GM18499 (cell line): ENCODE measurements around the gene ANO3.
"Not testable (repeated sequence)": the region's sequence is repeated elsewhere in the genome, so short reads cannot be mapped to it uniquely, and the experiment has no call there.

Source experiments
- ATAC-seq: cut with Tn5 transposase; IDR thresholded peaks from one replicate; pipeline ENCODE4 v1.9.1; 2021; ENCODE audit warnings: moderate number of reproducible peaks; ENCODE audit not compliant: insufficient read depth, unreplicated experiment

ANO3 gene

DNA sequence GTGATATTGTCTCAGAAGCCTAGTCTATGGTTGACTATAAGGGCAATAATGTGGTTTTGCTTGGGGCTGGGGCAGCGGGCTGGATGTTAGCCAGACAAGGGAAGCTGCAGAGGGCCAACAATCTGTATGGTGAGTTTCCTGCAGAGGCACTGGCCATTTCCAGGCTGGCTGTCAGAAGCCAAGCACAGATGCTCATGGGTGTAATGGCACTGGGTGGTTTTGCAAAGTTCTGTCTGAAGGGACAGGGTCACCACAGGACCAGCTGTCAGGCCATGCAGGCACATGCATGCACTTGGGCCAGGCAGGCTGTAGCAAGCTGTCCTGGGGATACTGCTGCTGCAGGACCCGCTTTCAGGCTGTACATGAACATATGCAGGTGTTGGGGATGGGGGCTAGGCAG, 281.8 kb downstream of the ANO3 start:
- ATAC-seq = no peak

DNA sequence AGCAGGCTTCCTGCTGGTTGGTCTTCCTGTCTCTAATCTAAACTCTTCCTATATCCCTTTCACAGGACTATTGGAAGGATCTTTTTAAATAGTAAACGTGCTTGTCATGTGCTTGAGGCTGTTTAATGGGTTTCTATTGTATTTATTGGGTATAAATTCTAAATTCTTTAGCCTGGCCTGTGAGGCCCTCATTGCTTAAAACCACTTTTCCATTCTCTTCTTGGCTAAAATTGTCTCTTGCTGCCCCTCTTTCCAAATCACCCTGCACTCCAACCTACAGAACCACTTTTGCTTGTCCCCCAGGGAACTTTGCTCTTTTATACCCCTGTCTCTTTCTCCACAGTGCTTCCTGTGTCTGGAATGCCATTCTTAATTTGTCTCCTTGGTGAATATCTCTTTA, 286.5 kb downstream of the ANO3 start:
- no peak for ATAC-seq

DNA sequence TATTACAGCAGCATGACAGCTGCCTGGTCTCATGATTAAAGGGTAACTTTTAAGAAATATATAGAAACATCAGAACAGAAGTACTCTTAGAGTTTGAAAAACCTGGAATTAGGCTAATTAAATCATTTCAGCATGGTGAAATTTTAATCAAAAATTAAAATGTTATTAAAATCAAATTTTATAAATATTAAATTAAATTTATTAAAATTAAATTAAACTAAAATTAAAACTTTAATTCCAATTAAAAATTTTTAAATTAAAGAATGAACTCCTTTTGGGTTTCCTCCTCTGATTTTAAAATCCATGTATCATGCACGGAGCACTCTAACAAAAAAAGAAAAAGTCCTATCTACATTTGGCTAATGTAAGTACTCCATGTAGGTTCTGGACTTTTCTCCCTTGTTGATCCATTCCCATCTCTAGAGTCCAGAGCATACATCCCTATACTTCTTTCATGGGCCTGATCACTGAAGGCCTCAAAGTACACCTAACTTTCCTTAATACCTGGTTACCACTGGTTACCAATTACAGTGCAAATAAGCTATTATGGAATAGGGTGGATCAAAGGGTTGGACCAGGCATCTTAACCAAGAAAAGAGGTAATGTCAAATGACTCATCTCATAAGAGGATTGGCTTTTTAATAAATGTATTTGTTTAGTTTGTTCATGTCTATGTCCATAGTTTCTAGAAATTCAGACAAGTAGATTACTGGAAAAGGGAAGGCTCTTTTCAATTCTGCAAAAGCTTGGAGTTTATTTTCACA, 288.5 kb downstream of the ANO3 start:
- no peak for ATAC-seq

DNA sequence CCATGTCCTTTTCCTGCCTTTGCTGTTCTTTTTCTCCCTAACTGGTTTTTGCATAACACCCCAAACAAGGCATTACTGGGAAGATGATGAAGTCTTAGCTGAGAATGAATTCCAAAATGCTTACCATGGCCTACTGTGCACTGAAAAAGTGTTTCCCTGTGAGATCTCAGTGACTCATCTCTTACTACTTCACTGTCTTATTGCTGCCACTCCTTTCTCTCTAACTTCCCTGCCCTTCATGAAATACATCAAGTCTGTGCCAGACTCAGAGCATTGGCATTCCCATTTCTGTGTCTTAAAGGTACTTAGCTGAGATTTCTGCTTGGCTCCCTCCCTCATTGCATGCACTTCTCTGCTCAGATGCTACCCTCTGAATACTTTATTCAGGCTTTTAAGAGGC, 289.2 kb downstream of the ANO3 start:
- ATAC-seq = no peak

DNA sequence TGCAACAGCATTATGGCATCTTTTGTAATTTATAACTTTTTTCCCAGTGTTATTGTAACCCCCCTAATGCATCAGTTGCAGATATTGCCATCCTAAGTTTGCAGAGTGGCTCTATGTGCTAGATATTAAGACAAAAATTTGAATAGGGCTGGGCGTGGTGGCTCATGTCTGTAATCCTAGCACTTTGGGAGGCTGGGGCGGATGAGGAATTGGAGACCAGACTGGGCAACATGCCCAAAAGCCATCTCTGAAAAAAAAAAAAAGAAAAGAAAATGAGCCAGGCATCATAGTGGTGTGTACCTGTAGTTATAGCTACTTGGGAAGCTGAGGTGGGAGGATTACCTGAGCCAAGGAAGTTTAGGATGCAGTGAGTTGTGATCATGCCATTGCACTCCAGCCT, 290.3 kb downstream of the ANO3 start:
- ATAC-seq = no peak

DNA sequence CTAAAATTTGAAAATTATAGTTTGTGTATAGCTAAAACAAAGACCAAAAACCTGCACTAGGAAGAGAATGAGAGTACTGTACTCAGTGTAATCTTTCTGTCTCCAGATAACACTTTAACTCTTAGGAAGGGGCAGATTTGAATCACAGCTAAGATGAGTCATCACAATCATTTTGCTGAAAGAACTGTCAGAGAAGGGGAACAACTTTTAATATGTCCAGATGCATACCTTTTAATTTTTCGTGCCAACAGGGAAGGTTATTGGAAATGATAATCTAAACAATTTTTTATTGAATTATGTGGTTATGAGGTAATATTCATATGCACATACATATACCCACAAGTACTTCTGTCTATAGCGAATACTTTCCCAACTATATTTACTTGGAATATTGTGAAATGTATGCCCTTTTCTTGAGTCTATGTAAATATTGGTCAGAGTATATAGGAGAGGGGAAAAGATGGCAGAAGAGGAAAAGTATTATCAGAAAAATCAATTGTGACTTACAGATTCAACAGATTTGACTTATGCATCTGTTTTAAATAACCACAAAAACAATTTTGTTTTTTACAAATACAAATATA, 291.2 kb downstream of the ANO3 start:
- no peak for ATAC-seq

DNA sequence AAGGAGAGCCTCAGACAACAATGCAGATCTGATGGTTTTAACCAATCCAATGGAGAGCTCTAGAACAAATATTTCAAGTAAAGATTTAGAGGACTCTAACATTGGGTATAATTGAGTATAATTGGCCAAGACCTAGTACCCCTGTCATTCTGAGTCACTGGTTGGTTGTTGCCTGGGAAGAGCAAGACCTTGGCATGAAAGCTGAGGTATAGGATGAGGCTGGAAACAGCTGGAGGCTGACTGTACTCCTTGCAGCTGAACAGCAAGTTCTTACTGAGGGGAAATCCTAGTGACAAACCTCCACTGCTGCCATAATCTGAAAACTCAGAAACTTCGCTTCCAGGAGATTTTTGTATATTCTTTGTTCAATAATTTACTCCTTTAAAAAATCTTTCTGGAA, 294.4 kb downstream of the ANO3 start:
- no peak for ATAC-seq

DNA sequence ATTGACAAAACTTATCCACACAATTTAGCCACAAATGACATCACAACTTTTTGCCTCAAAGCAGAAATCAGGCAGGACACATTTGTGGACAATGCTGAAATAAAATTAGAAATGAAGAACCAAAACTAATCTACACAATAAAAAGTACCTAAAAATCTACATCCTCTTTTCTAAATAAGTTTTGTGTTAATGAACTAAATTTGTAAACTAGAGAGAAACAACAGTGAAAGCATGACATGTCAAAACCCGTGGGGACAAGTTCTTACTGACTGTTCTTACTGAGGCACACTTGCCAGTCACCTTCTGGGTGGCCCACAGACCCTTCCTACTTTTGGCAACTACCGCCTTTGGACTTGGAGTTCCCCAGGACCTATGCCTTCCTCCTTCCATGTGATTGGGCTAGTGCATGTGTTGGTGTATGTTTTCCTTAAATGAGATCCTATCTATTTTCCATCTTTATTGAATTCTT, 300.8 kb downstream of the ANO3 start:
- peak; percentile 81 for ATAC-seq

DNA sequence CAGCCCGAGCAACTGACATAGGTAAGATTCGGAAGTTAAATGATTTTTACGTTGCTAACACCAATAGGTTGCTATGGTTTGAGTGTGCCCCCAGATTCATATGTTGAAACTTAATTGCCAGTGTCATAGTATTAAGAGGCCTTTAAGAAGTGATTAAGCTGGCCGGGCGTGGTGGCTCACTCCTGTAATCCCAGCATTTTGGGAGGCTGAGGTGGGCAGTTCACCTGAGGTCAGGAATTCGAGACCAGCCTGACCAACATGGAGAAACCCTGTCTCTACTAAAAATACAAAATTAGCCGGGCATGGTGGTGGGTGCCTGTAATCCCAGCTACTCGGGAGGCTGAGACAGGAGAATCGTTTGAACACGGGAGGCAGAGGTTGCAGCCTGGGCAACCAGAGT, 311.4 kb downstream of the ANO3 start:
- not testable (repeated sequence) for ATAC-seq

DNA sequence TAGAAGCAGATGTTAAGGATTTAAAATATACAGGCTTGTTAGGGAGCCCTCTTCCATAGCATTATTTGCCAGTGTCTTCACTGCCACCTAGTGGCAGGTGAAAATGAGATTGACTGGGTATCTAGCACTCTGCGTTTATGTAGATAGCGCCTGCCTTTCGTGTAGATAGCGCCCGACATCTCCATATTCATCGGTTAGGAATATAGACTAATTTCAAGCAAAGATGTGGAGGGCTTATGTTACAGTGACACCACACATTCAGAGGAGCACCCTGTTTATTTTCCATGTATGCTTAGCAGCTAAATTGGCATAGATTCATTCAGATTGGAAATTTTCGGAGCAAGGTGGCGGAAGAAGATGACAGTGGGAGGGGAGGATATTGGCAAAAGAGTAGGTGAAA, 318.0 kb downstream of the ANO3 start:
- peak; percentile 96 for ATAC-seq

DNA sequence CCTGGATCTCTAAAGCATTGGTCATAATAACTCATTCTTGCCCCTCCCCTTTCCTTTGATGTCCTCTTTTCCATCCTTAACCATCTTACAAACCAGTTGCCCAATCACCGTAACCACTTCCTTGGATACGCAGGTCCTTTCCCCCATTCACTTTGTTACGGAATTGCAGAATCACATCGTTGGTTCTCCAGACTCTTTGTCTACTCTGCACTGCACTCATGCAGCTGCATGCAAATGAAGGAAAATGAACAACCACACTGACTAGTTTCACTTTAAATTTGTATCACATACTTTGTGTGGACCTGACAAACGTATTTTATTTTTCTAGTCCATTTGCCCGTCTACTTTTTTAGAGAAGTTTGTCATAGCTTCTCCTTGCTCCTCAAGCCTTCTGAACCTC, 320.0 kb downstream of the ANO3 start:
- no peak for ATAC-seq

DNA sequence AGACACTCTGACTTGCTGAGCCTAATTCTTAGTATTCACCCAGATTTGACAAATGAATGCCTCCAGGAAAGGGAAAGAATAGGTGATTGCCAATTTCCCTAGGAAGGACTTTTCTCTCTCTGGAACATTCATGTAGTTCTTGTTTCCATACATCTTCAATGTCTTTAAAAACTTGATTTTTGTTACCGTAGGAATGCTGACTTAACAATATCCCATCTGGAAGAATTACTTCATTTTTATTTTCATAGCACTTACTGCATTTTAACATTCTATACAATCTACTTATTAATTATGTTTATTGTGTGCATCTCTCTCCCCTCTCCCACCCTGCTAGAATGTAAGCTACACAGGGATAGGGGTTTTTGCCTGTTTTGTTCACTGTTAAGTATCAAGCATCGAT, 323.4 kb downstream of the ANO3 start:
- ATAC-seq = no peak

DNA sequence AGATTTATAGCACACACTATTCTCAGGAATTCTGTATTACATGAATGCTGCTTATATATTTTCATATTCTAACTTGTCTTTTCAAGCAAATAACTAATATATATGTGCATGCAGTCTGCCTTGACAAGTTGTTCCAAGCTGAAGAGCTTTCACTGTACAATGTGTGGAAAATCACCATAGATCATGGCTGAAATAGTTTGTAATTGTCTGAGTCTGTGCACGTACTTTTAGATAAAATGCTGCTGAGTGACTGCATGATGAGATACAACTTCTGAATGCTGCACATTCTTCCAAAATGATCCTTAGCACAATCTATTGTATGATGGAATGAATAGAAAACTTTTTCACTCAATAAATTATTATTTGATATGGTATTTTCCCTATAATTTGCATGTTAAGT, 331.0 kb downstream of the ANO3 start:
- ATAC-seq = no peak

DNA sequence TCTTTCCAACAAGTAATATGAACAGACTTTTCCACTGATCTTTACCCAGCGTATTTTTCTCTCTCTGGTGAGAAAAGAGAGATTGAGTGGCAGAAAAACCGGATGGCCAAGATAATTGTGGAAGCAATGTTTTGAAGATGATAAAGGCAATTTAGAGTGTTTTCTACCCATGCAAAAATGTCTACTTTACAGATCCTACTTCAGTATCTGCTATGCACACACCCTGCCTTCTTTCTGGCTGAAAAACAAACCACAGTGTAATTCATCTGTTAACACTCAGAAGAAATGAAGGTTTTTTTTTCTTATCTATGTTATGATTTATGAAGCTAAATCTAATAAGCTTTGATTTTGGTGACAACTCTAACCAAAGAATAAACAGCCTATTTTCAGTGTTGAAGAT, 333.1 kb downstream of the ANO3 start:
- no peak for ATAC-seq

DNA sequence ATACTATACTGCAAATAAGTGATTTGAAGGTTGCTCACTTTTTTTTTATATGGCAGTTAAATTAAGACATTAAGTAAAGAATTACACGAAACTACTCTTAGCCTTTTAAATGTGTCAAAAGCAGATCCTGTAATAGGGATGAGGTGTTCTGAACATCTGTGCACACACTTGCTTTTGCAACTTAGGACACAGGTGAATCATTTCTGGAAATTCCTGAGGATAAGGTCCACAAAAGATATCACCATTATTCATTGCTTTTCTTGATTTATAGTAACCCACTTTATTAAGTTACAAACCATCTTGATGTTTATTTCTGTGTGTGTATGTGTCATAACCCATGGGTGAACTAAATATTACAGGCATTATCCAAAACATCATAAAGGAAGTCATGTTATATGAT, 334.0 kb downstream of the ANO3 start:
- no peak for ATAC-seq

DNA sequence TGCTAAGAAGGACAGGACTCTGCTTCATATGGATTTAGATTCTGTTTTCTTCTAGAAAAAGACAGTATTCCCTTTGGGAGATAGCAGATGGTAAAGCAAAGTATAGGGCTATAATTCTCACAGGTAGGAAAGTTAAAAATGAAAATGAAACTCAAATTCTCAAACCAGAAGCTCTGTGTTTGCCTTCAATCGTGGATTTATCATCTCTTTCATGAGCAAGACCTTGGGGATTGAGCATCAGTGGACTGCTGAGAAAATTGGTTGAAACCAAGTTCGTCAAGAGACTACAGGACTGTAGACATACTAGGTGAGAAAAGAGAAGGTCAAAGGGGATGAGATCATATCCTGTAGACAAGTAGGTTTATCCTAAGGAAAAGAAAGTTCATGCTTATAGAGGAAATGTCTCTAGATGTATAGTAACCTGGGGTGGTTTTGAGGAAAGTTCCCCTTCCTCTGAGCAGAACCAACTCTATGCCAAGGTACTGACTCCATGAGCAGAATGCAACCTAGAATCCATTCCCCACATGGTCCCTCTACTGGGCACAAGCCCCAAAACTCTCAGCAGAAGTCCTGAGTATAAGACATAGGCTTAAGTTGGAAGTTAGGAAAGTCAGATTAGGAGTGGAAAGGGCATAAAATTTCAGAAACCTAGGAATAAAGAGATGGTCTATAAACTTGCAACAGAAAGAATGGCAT, 343.5 kb downstream of the ANO3 start:
- no peak for ATAC-seq

DNA sequence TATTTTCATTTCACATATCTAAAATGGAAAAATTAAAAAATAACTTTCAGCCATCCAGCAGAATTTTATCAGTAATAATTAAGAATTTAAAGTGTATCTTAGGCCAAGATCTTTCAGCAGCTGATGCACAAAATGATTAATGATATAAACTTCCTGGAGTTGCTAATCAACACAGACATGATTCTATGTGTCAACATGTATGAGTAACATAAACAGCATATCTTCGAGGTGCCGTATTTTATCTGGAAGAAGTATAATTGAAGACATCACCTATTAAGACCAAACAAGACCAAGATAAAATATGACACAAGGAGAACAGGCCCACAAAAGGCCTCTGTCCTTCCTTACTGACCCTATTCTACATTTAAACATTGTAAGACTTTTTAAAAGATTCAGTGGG, 344.7 kb downstream of the ANO3 start:
- no peak for ATAC-seq

DNA sequence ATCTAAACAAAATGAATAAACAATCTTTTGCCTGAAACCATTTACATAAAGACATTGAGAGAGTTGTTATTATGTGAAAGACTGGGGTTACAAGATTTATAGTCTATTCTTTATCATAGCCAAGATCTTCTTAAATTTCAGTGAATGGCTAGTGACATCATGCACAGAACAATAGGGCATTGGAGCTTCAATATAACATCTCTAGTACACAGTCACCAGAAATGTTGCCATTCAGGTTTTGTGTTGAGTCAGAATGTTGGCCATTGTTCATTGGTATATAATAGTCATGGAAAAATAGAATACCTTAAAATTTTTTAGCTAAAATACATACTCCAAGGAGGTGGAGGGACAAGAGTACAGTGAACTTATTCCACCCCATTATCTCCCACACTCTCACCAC, 345.6 kb downstream of the ANO3 start:
- ATAC-seq = no peak

DNA sequence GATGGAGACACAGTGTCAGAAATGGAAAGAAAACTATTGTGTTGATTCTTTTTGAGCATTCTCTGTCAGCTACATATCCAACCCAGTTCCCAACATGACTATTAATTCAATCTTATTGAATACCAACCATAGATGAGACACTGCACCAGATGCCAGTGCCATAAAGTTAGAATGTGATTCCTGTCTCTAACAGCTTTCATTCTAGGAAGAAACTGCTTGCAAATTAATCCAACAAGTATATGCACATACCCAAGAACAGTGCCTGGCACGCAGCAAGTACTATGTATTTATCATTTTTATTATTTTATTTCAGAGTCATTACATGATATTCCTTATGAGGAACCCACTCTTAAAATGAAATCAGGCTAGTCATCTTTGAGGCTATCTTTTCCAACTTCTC, 355.4 kb downstream of the ANO3 start:
- no peak for ATAC-seq

DNA sequence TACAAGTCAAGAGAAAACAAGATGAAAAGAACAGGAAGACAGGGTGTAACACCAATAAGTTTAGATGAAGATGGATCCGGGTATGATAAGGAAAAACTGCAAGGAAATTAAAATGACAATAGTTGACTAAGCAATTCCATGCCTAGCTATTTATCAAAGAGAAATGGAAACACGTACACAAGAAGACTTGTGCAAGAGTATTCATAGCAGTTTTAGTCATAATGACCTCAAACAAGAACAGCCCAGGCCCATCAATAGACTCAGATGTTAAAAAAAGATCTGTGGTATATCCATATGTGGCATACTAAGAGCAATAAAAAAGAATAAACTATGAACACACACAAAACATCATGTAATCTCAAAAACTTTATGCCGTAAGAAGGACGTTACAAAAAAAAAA, 356.8 kb downstream of the ANO3 start:
- ATAC-seq = no peak

DNA sequence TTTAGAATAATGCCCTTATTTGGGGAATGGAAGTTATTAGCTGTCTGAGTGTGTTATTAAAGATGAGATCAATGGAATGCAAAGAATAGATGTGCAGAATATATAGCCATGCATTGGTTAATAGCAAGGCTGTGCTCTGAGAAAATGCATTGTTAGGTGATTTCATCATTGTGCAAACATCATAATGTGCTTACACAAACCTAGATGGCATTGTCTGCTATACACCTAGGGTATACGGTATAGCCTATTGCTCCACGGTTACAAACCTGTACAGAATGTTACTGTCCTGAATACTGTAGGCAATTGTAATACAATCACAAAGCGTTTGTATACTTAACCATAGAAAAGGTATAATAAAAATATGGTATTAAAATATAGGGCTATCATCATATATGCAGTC, 364.4 kb downstream of the ANO3 start:
- ATAC-seq = no peak

DNA sequence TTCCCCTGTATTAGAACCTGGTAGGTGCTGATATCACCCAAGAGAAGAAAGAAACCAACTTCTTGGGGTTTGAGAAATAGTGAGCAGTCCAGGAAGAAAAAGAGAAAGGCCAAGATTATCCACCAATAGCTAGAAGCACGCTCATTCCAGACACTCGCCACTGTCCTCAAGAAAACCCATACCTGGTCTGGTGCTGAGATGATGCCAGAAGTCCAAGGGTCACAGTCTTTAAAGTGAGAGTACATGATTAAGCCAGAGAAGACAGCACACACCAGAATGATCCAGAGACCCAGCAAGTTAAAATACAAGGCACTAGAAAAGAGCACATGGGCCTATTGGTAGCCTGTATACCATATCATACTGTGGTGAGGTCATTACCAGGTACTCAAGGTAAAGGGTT, 366.3 kb downstream of the ANO3 start:
- no peak for ATAC-seq
